K562 treated with DMSO at 1 percent for 12 hours (cell line): ENCODE results near the gene MDM2. TPM values are rescaled to one million over a fixed set of nuclear protein-coding genes. Genes with fewer than 3 reads are reported as not detected.

Experiments used
- total RNA-seq: library from RNA; unstranded; fragments of 300-600 nt; gene quantifications from 2 replicates; pipeline ENCODE4 v1.2.3, GENCODE V29; 2022; ENCODE audit not compliant: insufficient read depth

Gene MDM2
- 7.5 and 19.8 TPM in 2 replicates for total RNA-seq

GRCh38 chr12:68807576-68808387, at the start of gene MDM2:
Gene MDM2 (plus strand): TSS chr12:68808177. CDS start chr12:68808478, 301 bp downstream.

Other genes with a start within 250 kb of the MDM2 start
- gene RAP1B, start 197.3 kb upstream of the MDM2 start, total RNA-seq, result 72.0 and 146 TPM in 2 replicates
- 27.0 and 79.7 TPM in 2 replicates for gene NUP107, start 121.2 kb upstream of the MDM2 start, total RNA-seq
- 3.0 and 10.0 TPM in 2 replicates for gene SLC35E3, start 62.0 kb upstream of the MDM2 start, total RNA-seq
- gene CPM, start 125.0 kb downstream of the MDM2 start, total RNA-seq, result not detected in 2 replicates